HCT116 (cell line): Measurements from ENCODE around the gene TMEM238L. TPM values are rescaled to one million over a fixed set of nuclear protein-coding genes. Genes with fewer than 3 reads are reported as not detected.

Source experiments
- ATAC-seq: fragments of 200-7000 bp; cut with Tn5 transposase; 2 replicates; pipeline ENCODE4 v1.9.1; 2020; ENCODE audit warnings: mild to moderate bottlenecking, moderate library complexity
- BruUV-seq: library from RNA; stranded (reverse); fragments of 400-500 nt; replicated peaks from 2 replicates; lab custom pipeline; 2021; lab: Mats Ljungman, UMichigan
- CTCF ChIA-PET: fragments of 300-600 bp; sonication (Branson Sonifier 250); formaldehyde crosslinking; loops from one replicate; lab custom pipeline; 2021; ENCODE audit warnings: antibody characterized with exemption; lab: Charles Lee
- POLR2A ChIA-PET: fragments of 300-600, 350-600 bp; sonication (Branson Sonifier 250); formaldehyde crosslinking; loops from one replicate; lab custom pipeline; 2021; ENCODE audit warnings: antibody characterized with exemption; lab: Charles Lee
- RAD21 ChIA-PET, 2 experiments: fragments of 300-600 bp; sonication (Branson Sonifier 250); formaldehyde crosslinking; loops; one replicate each; lab custom pipeline; 2023; ENCODE audit warnings: low total read pairs in 2 of 2; ENCODE audit not compliant: uncharacterized antibody in 2 of 2, unreplicated experiment in 2 of 2, low non-redundant PET in 1 of 2; lab: Charles Lee
- DNase-seq: peaks from one replicate; pipeline ENCODE4 v3.0.0-alpha.2; 2010; ENCODE audit warnings: low read depth, low spot score
- H2AFZ ChIP-seq: fragments of 200-600 bp; shearing (Covaris generic), sonication (generic); 2 replicates; pipeline ENCODE4 v1.6.1; 2017; ENCODE audit warnings: low read depth, mixed run types, mixed read lengths, antibody characterized with exemption, low read length; ENCODE audit not compliant: poor library complexity, severe bottlenecking
- H3K27ac ChIP-seq: 2 replicates; pipeline ENCODE4 v1.5.1; 2012; ENCODE audit warnings: low read depth, low read length
- H3K27me3 ChIP-seq: fragments of 200-600 bp; sonication (generic); 2 replicates; pipeline ENCODE4 v1.6.1; 2016; ENCODE audit warnings: mixed run types, low read length, mixed read lengths; ENCODE audit not compliant: insufficient read depth
- H3K36me3 ChIP-seq, 2 experiments: fragments of 200-500 bp in 1 of 2; fragments of 200-600 bp in 1 of 2; sonication (Bioruptor generic) in 1 of 2; sonication (generic) in 1 of 2; 2 replicates each; pipeline versions ENCODE4 v1.5.1 to v1.6.1; 2014 to 2016; ENCODE audit warnings: low read length in 2 of 2, inconsistent platforms in 1 of 2, mixed read lengths in 1 of 2, mixed run types in 1 of 2; ENCODE audit not compliant: insufficient read depth in 2 of 2, control insufficient read depth in 1 of 2
- H3K4me1 ChIP-seq, 2 experiments: fragments of 200-600 bp in 1 of 2; sonication (generic) in 1 of 2; 2 replicates each; pipeline versions ENCODE4 v1.5.1 to v1.6.1; 2012 to 2017; ENCODE audit warnings: low read length in 2 of 2, inconsistent platforms in 1 of 2, mild to moderate bottlenecking in 1 of 2, mixed read lengths in 1 of 2, mixed run types in 1 of 2, moderate library complexity in 1 of 2; ENCODE audit not compliant: insufficient read depth in 2 of 2, control insufficient read depth in 1 of 2
- H3K4me2 ChIP-seq: fragments of 200-600 bp; sonication (generic); 2 replicates; pipeline ENCODE4 v1.6.1; 2017; ENCODE audit warnings: mixed run types, low read length, mixed read lengths
- H3K4me3 ChIP-seq, 2 experiments: fragments of 200-600 bp in 1 of 2; sonication (generic) in 1 of 2; replicated peaks in 1 of 2; 2 replicates each; pipeline ENCODE4 v1.5.1; 2011 to 2016; ENCODE audit warnings: low read length in 2 of 2, control low read depth in 1 of 2, low read depth in 1 of 2, mild to moderate bottlenecking in 1 of 2, mixed read lengths in 1 of 2, mixed run types in 1 of 2
- H3K79me2 ChIP-seq: fragments of 200-600 bp; sonication (generic); 2 replicates; pipeline ENCODE4 v1.6.1; 2017; ENCODE audit warnings: mild to moderate bottlenecking, mixed run types, low read length, moderate library complexity, mixed read lengths; ENCODE audit not compliant: insufficient read depth
- H3K9ac ChIP-seq: fragments of 200-600 bp; sonication (generic); 2 replicates; pipeline ENCODE4 v1.6.1; 2016; ENCODE audit warnings: low read length, mixed read lengths
- H3K9me2 ChIP-seq: fragments of 200-600 bp; sonication (generic), shearing (Covaris generic); 2 replicates; pipeline ENCODE4 v1.6.1; 2017; ENCODE audit warnings: mixed run types, mild to moderate bottlenecking, moderate library complexity; ENCODE audit not compliant: insufficient read depth
- H3K9me3 ChIP-seq, 2 experiments: fragments of 200-500 bp in 1 of 2; fragments of 200-600 bp in 1 of 2; sonication (Bioruptor generic) in 1 of 2; sonication (generic) in 1 of 2; 2 replicates each; pipeline ENCODE4 v1.6.1; 2014 to 2017; ENCODE audit warnings: low read length in 2 of 2, mixed read lengths in 2 of 2, inconsistent platforms in 1 of 2, low read depth in 1 of 2, mild to moderate bottlenecking in 1 of 2, mixed run types in 1 of 2, moderate library complexity in 1 of 2; ENCODE audit not compliant: control insufficient read depth in 1 of 2, insufficient read depth in 1 of 2
- H4K20me1 ChIP-seq: fragments of 200-600 bp; sonication (generic), shearing (Covaris generic); 2 replicates; pipeline ENCODE4 v1.6.1; 2017; ENCODE audit warnings: mixed run types, mild to moderate bottlenecking, moderate library complexity; ENCODE audit not compliant: insufficient read depth
- CBX3 ChIP-seq: IDR thresholded peaks from 2 replicates; pipeline ENCODE4 v1.6.1; 2012; ENCODE audit warnings: low read depth
- CEBPB ChIP-seq: IDR thresholded peaks from 2 replicates; pipeline ENCODE4 v1.6.1; 2012; ENCODE audit warnings: low read depth
- EGR1 ChIP-seq: IDR thresholded peaks from 2 replicates; pipeline ENCODE4 v1.6.1; 2012; ENCODE audit warnings: low read depth
- ELF1 ChIP-seq: IDR thresholded peaks from 2 replicates; pipeline ENCODE4 v1.6.1; 2012; ENCODE audit warnings: low read depth, borderline replicate concordance
- EZH2 ChIP-seq: fragments of 200-600 bp; sonication (generic); IDR thresholded peaks from 2 replicates; pipeline ENCODE4 v1.6.1; 2017; ENCODE audit warnings: antibody characterized with exemption, mixed run types
- FOSL1 ChIP-seq: IDR thresholded peaks from 2 replicates; pipeline ENCODE4 v1.6.1; 2012; ENCODE audit warnings: low read depth
- JUND ChIP-seq: IDR thresholded peaks from 2 replicates; pipeline ENCODE4 v1.6.1; 2012
- MAX ChIP-seq: IDR thresholded peaks from 2 replicates; pipeline ENCODE4 v1.6.1; 2012
- POLR2A ChIP-seq: IDR thresholded peaks from 2 replicates; pipeline ENCODE4 v1.7.0; 2011; ENCODE audit warnings: borderline replicate concordance; ENCODE audit not compliant: insufficient read depth, insufficient read length; ENCODE audit errors: extremely low read depth
- REST ChIP-seq: IDR thresholded peaks from 2 replicates; pipeline ENCODE4 v1.6.1; 2012; ENCODE audit warnings: low read depth
- SIN3A ChIP-seq: IDR thresholded peaks from 2 replicates; pipeline ENCODE4 v1.6.1; 2012; ENCODE audit warnings: low read depth
- SP1 ChIP-seq: IDR thresholded peaks from 2 replicates; pipeline ENCODE4 v1.6.1; 2012; ENCODE audit warnings: low read depth
- SRF ChIP-seq: IDR thresholded peaks from 2 replicates; pipeline ENCODE4 v1.6.1; 2012; ENCODE audit warnings: low read depth
- TCF7L2 ChIP-seq: IDR thresholded peaks from 2 replicates; pipeline ENCODE4 v1.7.0; 2011; ENCODE audit warnings: borderline replicate concordance, inconsistent platforms; ENCODE audit not compliant: insufficient read depth, insufficient read length; ENCODE audit errors: extremely low read depth
- YY1 ChIP-seq: IDR thresholded peaks from 2 replicates; pipeline ENCODE4 v1.6.1; 2011; ENCODE audit warnings: low read length, low read depth, moderate library complexity, mild to moderate bottlenecking; ENCODE audit not compliant: insufficient replicate concordance; ENCODE audit errors: extremely low read depth
- ZBTB33 ChIP-seq: IDR thresholded peaks from 2 replicates; pipeline ENCODE4 v1.6.1; 2011; ENCODE audit warnings: mild to moderate bottlenecking, low read length, moderate library complexity; ENCODE audit not compliant: insufficient replicate concordance; ENCODE audit errors: extremely low read depth
- ZNF274 ChIP-seq: fragments of 200-500 bp; sonication (Bioruptor generic); IDR thresholded peaks from 2 replicates; pipeline ENCODE4 v1.6.1; 2014; ENCODE audit warnings: mild to moderate bottlenecking, low read depth, low read length, inconsistent platforms
- intact Hi-C: fragments of 100-400 bp; cut with micrococcal nuclease; formaldehyde crosslinking; loops from 2 replicates; pipeline ENCODE4 v1.10.0; 2022
- total RNA-seq: library from RNA; stranded (reverse); gene quantifications from one replicate; pipeline ENCODE4 v1.2.1, GENCODE V29; 2021; ENCODE audit not compliant: unreplicated experiment
- TF ChIP-seq, protein P1 (sequence below): IDR thresholded peaks from 2 replicates; pipeline ENCODE4 v1.6.1; 2012
- TF ChIP-seq, protein P2 (sequence below), 3 experiments: fragments of 200-600 bp in 1 of 3; sonication (generic) in 1 of 3; IDR thresholded peaks in 2 of 3; conservative IDR thresholded peaks in 1 of 3; 2 replicates each; pipeline ENCODE4 v1.5.1; 2012 to 2017; ENCODE audit warnings: low read depth in 2 of 3, low read length in 2 of 3, antibody characterized with exemption in 1 of 3, borderline replicate concordance in 1 of 3, control low read depth in 1 of 3, mild to moderate bottlenecking in 1 of 3, mixed read lengths in 1 of 3, mixed run types in 1 of 3, moderate library complexity in 1 of 3; ENCODE audit not compliant: insufficient read depth in 1 of 3

Gene TMEM238L
- total RNA-seq, 1 experiment from 2014 or later, result not detected

DNA sequence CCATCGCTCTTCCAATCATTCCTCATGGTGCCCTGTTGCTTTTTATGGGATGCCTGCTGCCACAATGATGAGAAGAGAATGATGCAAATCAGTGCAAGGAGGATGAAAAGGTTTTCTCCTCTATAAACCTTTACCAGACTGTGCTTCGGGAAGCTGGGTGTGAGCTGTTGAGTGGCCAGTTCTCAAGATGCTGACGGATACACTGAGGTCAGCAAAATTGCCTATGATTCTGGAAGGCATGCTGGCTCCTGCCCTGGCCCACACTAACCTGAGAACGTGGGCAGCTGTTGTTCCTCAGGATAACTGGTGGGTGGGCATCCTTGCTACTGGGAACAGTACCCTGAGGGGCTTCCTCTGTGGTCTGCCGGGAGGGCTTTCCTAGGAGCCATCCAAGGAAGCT lies 34.8 kb upstream of the TMEM238L start:
- RAD21 ChIA-PET, result no interaction called here
- POLR2A ChIA-PET, result no interaction called here

More for the DNA sequence above, 34.8 kb upstream of the TMEM238L start:
- no peak overlapping the region for H3K4me2 ChIP-seq
- TF ChIP-seq ZBTB33, result no peak
- TF ChIP-seq EGR1, result no peak
- no peak for TF ChIP-seq MAX
- no peak for TF ChIP-seq REST
- TF ChIP-seq YY1, result no peak
- TF ChIP-seq TCF7L2, result no peak
- no peak for TF ChIP-seq FOSL1
- TF ChIP-seq, protein P1, sequence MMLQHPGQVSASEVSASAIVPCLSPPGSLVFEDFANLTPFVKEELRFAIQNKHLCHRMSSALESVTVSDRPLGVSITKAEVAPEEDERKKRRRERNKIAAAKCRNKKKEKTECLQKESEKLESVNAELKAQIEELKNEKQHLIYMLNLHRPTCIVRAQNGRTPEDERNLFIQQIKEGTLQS, result no peak
- TF ChIP-seq POLR2A, result no peak
- TF ChIP-seq JUND, result no peak
- no peak for TF ChIP-seq CEBPB
- TF ChIP-seq EZH2, result no peak
- no peak for TF ChIP-seq CBX3
- no peak for TF ChIP-seq SIN3A
- no peak for TF ChIP-seq SP1
- TF ChIP-seq, protein P2, sequence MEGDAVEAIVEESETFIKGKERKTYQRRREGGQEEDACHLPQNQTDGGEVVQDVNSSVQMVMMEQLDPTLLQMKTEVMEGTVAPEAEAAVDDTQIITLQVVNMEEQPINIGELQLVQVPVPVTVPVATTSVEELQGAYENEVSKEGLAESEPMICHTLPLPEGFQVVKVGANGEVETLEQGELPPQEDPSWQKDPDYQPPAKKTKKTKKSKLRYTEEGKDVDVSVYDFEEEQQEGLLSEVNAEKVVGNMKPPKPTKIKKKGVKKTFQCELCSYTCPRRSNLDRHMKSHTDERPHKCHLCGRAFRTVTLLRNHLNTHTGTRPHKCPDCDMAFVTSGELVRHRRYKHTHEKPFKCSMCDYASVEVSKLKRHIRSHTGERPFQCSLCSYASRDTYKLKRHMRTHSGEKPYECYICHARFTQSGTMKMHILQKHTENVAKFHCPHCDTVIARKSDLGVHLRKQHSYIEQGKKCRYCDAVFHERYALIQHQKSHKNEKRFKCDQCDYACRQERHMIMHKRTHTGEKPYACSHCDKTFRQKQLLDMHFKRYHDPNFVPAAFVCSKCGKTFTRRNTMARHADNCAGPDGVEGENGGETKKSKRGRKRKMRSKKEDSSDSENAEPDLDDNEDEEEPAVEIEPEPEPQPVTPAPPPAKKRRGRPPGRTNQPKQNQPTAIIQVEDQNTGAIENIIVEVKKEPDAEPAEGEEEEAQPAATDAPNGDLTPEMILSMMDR (IDR thresholded peaks at IDR 0.05 in 2 of 3, conservative IDR thresholded peaks at IDR 0.05 in 1 of 3; ENCODE audit: borderline replicate concordance in 1 of 3, insufficient read depth in 1 of 3, low read depth in 2 of 3, low read length in 2 of 3), result no peak
- TF ChIP-seq ELF1, result no peak
- no peak for TF ChIP-seq SRF
- TF ChIP-seq ZNF274, result no peak
- H3K4me3 ChIP-seq, result no peak overlapping the region
- H3K9ac ChIP-seq, result no peak overlapping the region
- no peaks in the 10 kb centered on the region for H3K27me3 ChIP-seq
- H3K36me3 ChIP-seq, result no peaks in the 10 kb centered on the region
- no peaks in the 10 kb centered on the region for H4K20me1 ChIP-seq
- intact Hi-C loops, result no loop called here
- H3K4me1 ChIP-seq, result no peaks in the 10 kb centered on the region
- no peak for DNase-seq
- BruUV-seq, result no TSS peak
- no peak overlapping the region for H2AFZ ChIP-seq
- ATAC-seq, result no peak
- no peaks in the 10 kb centered on the region for H3K9me3 ChIP-seq
- no peak overlapping the region for H3K27ac ChIP-seq
- H3K9me2 ChIP-seq, result no peaks in the 10 kb centered on the region
- no peaks in the 10 kb centered on the region for H3K79me2 ChIP-seq
- CTCF ChIA-PET, result no interaction called here
